Fibroblast of villous mesenchyme (primary cell): ENCODE data around the gene RHOXF1. TPM values are rescaled to one million over a fixed set of nuclear protein-coding genes. Genes with fewer than 3 reads are reported as not detected.
"Not testable (repeated sequence)": the region's sequence is repeated elsewhere in the genome, so short reads cannot be mapped to it uniquely, and the experiment has no call there.

Source experiments
- DNase-seq: peaks from one replicate; pipeline ENCODE4 v3.0.0-alpha.2; 2010; ENCODE audit warnings: low read depth
- H3K4me3 ChIP-seq: 2 replicates; pipeline ENCODE4 v1.5.1; 2011; ENCODE audit warnings: low read depth, mild to moderate bottlenecking, low read length
- total RNA-seq: library from RNA; depleted of rRNA; stranded (reverse); fragments of >200 nt; gene quantifications from 2 replicates; pipeline ENCODE4 v1.2.3, GENCODE V29; 2012
- TF ChIP-seq, protein P1 (sequence below): IDR thresholded peaks from 2 replicates; pipeline ENCODE4 v1.5.1; 2012; ENCODE audit warnings: low read depth, mild to moderate bottlenecking, low read length; ENCODE audit not compliant: insufficient read depth

RHOXF1 gene
- total RNA-seq, 1 donor, result not detected

DNA sequence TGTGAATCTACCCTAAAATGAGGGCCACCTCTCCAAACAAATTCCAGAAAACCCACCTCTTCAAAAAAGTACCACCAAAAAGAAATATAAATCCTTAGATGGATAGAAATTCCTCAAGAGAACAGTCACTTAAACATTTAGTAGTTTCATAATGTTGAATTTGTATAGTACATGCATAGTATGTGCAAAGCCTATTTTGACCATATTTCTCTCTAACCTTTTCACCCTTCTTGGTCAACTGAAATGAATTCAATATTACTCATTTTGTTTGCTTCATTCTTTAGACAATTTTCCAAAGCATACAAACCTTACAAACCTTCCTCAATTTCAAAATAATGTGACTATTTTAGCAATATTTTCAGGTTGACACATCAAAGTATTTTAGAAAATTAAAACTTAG lies 4.1 kb downstream of the RHOXF1 start:
- TF ChIP-seq, protein P1, sequence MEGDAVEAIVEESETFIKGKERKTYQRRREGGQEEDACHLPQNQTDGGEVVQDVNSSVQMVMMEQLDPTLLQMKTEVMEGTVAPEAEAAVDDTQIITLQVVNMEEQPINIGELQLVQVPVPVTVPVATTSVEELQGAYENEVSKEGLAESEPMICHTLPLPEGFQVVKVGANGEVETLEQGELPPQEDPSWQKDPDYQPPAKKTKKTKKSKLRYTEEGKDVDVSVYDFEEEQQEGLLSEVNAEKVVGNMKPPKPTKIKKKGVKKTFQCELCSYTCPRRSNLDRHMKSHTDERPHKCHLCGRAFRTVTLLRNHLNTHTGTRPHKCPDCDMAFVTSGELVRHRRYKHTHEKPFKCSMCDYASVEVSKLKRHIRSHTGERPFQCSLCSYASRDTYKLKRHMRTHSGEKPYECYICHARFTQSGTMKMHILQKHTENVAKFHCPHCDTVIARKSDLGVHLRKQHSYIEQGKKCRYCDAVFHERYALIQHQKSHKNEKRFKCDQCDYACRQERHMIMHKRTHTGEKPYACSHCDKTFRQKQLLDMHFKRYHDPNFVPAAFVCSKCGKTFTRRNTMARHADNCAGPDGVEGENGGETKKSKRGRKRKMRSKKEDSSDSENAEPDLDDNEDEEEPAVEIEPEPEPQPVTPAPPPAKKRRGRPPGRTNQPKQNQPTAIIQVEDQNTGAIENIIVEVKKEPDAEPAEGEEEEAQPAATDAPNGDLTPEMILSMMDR, result no peak
- no peak overlapping the region for H3K4me3 ChIP-seq
- peak; percentile 6 for DNase-seq

DNA sequence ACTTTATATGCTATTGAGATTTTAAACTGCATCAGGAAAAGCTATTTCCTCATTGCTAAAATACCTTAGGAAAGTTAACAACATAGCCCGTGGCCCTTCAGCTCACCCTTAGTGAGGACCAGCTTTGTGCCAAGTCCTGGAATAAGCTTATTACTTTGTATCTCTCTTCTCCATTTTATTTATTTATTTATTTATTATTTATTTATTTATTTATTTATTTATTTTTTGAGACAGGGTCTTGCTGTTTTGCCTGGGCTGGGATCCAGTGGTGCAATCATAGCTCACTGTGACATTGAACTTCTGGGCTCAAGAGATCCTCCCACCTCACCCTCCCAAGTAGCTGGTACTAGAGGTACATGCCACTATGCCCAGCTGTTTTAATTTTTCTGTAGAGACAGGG lies 6.3 kb downstream of the RHOXF1 start:
- no peak overlapping the region for H3K4me3 ChIP-seq
- TF ChIP-seq, protein P1, result no peak

DNA sequence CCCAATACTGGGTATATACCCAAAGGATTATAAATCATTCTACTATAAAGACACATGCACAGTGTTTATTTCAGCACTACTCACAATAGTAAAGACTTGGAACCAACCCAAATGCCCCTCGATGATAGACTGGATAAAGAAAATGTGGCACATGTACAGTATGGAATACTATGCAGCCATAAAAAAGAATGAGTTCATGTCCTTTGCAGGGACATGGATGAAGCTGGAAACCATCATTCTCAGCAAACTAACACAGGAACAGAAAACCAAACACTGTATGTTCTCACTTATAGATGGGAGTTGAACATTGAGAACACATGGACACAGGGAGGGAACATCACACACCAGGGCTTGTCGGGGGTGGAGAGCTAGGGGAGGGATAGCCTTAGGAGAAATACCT lies 11.0 kb downstream of the RHOXF1 start:
- not testable (repeated sequence) for H3K4me3 ChIP-seq, DNase-seq

More for the DNA sequence above, 6.3 kb downstream of the RHOXF1 start:
- DNase-seq, result no peak

DNA sequence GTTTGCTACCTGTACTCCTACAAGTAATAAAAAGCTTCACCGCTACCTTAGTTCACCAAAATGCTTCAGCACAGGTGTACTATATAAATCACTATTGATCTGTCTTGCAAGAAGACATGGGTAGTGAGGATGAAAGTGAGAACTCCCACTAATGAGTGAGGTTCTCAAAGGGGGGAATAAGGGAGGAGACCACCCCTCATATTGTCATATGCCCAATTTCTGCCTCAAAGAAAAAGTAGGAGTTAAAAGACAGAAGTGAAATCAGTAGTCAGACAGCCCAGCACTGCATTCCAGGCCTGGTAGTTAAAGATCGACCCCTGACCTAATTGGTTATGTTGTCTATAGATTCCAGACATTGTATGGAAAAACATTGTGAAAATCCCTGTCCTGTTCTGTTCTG lies 14.7 kb downstream of the RHOXF1 start:
- DNase-seq, H3K4me3 ChIP-seq: not testable (repeated sequence)

DNA sequence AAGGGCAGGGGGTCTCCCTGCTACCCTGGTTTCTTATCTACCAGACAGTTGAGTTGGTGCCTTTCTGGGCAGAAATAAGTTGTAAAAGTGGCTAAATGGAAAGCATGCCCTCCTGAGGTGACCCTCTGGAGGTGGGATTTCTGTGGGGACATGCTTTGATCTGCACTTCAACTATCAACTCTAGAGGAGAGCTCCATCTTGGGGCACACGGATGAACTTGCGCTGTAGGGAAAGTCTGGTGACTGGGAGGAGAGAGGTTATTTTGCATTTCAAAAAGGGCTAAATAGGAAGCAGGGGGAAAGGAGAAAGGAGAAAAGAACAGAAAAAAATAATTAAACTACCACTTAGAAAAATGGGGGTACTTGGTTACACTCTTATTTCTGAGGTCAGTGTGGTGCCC lies 25.5 kb downstream of the RHOXF1 start:
- no peak for DNase-seq
- TF ChIP-seq, protein P1, result no peak
- no peak overlapping the region for H3K4me3 ChIP-seq

DNA sequence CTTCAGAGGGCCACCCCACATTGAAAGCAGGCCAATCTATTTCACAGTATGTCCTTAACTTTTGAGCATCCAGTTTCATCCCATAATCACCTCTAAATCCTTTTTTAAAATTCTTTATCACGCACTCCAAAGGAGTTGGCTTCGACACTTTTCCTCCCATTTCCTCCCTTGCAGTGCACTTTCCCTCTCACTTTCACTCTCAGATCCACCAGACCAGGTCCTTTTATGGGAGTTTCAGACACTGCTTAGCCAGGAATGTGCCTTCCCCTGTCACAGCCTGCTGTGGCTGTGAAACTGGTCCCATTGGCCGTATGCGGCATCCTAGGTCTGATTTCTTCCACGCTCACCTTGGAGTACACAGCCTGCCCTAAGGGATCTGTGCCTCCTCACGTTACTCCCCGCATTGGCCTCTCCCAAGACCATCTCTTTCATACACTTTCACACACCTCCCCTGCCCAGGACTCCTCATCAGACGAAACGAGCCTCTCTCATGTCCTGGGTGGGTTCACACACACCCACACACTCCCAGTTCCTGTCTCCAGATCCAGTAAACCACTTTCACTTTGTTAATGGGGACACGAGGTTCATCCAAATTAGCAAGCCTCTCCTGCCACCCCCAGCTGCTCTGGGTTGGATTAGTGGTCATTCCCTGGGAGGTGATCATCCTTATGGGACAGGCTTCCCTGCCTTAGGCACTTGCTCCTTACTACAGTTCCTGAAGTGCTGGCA lies 28.3 kb downstream of the RHOXF1 start:
- DNase-seq, result no peak
- TF ChIP-seq, protein P1, result no peak
- H3K4me3 ChIP-seq, result peak overlapping the region; percentile 25

DNA sequence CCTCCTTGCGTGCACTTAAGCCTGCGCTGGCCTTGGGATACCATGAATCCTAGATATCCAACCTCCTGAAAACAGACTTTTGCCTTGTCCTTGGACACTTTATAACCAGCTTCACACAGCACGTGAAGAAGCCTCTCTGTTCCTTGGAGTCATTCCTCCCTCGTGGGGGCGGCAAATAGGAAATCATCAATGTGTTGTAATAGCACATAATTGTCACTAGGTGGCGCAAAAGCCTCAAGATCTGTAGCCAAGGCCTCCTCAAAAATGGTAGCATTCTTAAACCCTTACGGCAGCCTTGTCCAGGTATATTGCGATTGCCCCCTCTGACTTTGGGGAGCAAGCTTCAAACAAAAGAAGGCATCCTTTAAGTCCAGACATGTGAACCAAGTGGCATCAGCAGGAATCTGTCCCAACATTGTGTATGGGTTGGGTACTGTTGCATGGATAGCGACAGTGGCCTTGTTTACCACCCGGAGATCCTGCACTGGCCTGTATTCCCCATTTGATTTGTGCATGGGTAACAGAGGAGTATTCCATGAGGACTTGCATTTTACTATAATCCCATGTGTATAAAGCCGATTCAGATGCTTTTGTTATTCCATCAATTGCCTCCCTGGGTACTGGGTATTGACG lies 30.0 kb downstream of the RHOXF1 start:
- not testable (repeated sequence) for DNase-seq, H3K4me3 ChIP-seq

DNA sequence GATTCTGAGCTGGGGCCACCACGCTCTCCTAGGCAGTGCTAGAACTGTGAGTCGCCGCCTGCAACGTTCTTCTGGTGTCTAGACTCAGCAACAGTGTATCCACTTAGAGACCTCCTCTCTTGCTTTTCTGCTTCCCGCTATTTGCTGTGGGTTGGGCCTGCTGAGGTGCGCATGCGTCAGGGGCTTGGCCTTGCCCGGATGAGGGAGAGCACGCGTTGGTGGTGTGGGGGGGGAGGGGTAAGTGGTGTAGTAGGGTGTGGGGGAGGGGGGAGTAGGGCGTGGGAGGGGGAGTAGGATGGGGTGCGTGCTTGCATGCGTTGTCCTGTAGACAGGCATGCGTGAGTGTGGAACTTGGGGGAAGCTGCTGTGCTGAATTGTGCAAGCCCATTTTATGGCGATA lies 38.1 kb downstream of the RHOXF1 start, which contains the start of gene RHOXF2B:
RHOXF2B (minus strand) TSS at position 101 of the 400 bp plus-strand sequence. CDS start 138 bp downstream, outside the sequence.
- DNase-seq, result not testable (repeated sequence)

DNA sequence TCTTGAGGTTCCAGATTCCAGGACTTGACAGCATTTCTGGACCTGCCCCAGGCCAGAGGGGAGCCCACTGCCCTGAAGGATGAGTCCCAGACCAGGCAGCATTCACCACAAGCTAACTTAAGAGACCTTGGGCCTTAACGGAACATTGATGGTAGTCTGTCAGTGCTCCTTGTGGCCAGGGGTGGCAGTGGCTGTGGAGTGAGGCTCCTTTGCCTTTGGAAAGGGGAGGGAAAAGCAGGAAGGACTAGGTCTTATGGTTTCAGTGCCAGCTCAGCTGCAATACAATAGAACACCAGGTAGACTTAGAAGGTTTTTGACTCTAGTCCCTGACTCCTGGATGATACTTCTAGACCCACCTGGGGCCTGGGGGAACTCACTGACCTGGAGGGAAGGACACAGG lies 49.5 kb downstream of the RHOXF1 start:
- H3K4me3 ChIP-seq, DNase-seq: not testable (repeated sequence)

More for the DNA sequence above, 38.1 kb downstream of the RHOXF1 start, which contains the start of gene RHOXF2B:
- H3K4me3 ChIP-seq, result not testable (repeated sequence)

Other genes starting within 250 kb of the RHOXF1 start
- 9.1 and 12.9 TPM in 2 replicates for gene RNF113A, start 244.2 kb downstream of the RHOXF1 start, total RNA-seq
- gene NDUFA1, start 244.1 kb downstream of the RHOXF1 start, total RNA-seq, result 67.8 and 68.6 TPM in 2 replicates
- not detected in 2 replicates for gene AKAP14, start 220.0 kb downstream of the RHOXF1 start, total RNA-seq
- gene NKAP, start 172.2 kb downstream of the RHOXF1 start, total RNA-seq, result 3.9 and 4.8 TPM in 2 replicates
- gene RHOXF2B, start 38.2 kb downstream of the RHOXF1 start, total RNA-seq, result not detected in 2 replicates
- gene RHOXF2, start 42.7 kb upstream of the RHOXF1 start, total RNA-seq, result 0.32 TPM in 1 of 2 replicates, not detected in the other
- gene ZBTB33, start 134.9 kb upstream of the RHOXF1 start, total RNA-seq, result 12.9 and 20.3 TPM in 2 replicates
- under 0.01 TPM in 1 of 2 replicates, not detected in the other for gene TMEM255A, start 195.5 kb upstream of the RHOXF1 start, total RNA-seq
- gene ATP1B4, start 246.2 kb upstream of the RHOXF1 start, total RNA-seq, result not detected in 2 replicates